Activated CD4-positive, CD25-positive, alpha-beta regulatory T cell (primary cell): ENCODE measurements around the gene ZNF605.
"Not testable (repeated sequence)": the region's sequence is repeated elsewhere in the genome, so short reads cannot be mapped to it uniquely, and the experiment has no call there.

Experiments used
- DNase-seq, 4 experiments: peaks; one replicate each; lab custom pipeline; 2025; lab: John Stamatoyannopoulos, UW

The ZNF605 gene

DNA sequence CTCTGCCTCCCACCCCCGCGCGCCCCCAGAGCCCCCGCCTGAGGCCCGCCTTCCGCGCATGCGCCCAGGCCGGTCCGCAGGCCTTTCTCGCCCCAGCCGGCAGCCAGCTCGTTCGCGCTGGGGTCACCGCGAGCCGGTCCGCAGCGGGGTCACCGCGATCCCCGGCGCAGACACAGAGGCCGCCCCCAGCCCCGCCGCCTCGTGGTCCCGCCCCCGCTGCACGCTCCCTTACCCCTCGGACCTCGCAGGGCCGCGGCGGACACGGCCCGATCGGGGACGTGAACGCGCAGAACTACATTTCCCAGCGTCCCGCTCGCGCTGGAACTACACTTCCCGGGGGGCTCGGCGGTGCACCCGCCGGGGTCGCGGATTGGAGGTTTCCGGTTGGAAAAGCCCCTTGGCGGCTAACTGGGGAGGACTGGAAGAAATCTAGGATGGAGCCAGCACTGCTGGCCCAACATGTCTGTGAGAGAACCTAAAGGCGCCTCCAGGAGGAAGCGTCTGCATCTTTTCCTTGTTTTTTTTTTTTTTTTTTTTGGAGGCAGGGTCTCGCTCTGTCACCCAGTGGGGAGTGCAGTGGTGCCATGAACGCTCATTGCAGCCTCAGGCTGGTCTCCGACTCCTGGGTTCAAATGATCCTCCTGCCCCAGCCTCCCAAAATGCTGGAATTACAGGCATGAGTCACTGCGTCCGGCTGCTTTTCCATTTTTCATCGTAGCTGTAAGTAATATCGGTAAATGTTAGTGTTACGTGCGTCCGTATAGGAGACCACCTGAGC is at the start of gene ZNF605:
Gene ZNF605, minus strand, starts transcription at position 296 of the 778 bp plus-strand sequence. CDS start 10,671 bp downstream, outside the sequence.
- peak; percentile 62 to 71 (median 66) for DNase-seq

DNA sequence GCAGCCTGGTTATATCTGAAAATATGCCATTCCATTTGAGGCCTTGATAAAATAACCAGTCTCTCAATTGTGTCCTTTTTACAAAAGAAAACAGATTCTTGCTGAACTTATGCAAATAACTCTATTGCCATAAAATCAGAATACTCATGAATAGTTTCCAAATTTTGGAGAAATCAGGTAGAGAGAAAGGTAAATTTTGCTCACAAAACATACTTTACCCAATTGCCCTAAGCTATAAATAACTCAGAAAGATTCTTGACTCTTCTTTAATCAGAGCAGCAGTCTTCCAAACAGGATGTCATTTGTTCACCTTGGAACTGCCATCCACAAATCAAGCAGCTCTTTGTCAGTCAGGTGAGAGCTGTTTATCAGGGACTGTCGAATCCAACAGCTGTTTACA is 42.6 kb upstream of the ZNF605 start:
- no peak for DNase-seq

GRCh38 chr12:132986885-132987225 is 30.7 kb upstream of the ZNF605 start:
- no peak for DNase-seq

GRCh38 chr12:132986001-132986884 is 30.1 kb upstream of the ZNF605 start, which contains the start of gene ZNF26:
Gene ZNF26 (plus strand): TSS chr12:132986367. CDS start chr12:132986841, 474 bp downstream.
- peak; percentile 60 to 82 (median 76) for DNase-seq

DNA sequence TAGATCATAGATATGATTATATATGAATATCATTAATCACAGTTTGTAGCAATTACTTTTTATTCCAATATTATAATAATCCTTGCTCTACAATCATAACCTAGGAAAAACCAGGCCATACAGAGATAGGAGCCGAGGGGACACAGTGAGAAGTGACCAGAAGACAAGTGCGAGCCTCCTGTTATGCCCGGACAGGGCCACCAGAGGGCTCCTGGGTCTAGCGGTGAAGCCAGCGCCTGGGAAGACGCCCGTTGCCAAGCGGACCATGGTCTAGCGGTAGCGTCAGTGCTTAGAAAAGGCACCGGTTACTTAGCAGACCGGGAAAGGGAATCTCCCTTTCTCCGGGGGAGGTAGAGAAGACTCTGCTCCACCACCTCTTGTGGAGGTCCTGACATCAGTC is 20.8 kb upstream of the ZNF605 start:
- peak in 2 of 4 experiments; percentile 18 to 21 for DNase-seq

- DNase-seq: no peak
These were observed 16.3 kb upstream of the ZNF605 start for GRCh38 chr12:132972374-132972773.

GRCh38 chr12:132967736-132968135 is 11.6 kb upstream of the ZNF605 start:
- DNase-seq: no peak

GRCh38 chr12:132966676-132967415 is 10.7 kb upstream of the ZNF605 start:
- no peak for DNase-seq

GRCh38 chr12:132965796-132966195 is 9.7 kb upstream of the ZNF605 start:
- no peak for DNase-seq

DNA sequence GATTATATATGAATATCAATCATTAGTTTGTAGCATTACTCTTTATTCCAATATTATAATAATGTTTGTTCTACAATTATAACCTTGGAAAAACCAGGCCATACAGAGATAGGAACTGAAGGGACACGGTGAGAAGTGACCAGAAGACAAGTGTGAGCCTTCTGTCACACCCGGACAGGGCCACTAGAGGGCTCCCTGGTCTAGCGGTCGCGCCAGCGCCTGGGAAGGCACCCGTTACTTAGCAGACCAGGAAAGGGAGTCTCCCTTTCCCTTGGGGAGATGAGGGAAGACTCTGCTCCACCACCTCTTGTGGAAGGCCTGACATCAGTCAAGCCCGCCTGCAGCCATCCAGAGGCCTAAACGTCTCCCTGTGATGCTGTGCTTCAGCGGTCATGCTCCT is 7.8 kb upstream of the ZNF605 start:
- DNase-seq: not testable (repeated sequence)

- not testable (repeated sequence) for DNase-seq
These were observed 5.7 kb upstream of the ZNF605 start for GRCh38 chr12:132961790-132962189.

GRCh38 chr12:132955094-132956010 is 754 bp downstream of the ZNF605 start:
- DNase-seq: no peak

DNA sequence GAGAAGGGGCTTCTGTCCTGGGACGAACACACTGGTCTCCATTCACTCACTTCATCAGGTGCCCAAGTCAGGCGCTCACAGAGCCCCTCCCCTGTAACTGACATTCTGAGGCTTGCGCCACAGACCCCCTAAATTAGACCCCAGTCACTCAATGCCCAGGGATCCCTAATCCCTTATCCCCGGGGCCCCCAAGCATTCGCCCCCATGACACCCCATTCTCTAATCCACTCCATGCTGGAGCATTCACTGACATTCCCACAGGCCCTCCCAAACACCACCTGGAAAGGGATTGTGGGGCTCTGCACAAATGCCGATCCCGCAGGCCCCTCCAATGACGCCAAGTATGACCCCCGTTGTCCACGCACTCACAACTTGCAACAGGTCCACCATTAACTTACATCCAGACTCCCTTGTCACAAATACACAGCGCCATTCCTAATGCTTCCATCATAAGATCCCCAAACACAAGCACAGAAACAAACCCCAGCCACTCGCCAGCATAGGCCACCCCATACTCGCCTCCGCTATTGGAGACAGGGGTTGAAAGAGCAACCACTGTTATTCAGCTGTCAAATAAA is 1.5 kb downstream of the ZNF605 start:
- DNase-seq: no peak

- DNase-seq: no peak
These were observed 2.3 kb downstream of the ZNF605 start for GRCh38 chr12:132953771-132954170.

- DNase-seq: no peak
These were observed 3.0 kb downstream of the ZNF605 start for GRCh38 chr12:132953163-132953425.

DNA sequence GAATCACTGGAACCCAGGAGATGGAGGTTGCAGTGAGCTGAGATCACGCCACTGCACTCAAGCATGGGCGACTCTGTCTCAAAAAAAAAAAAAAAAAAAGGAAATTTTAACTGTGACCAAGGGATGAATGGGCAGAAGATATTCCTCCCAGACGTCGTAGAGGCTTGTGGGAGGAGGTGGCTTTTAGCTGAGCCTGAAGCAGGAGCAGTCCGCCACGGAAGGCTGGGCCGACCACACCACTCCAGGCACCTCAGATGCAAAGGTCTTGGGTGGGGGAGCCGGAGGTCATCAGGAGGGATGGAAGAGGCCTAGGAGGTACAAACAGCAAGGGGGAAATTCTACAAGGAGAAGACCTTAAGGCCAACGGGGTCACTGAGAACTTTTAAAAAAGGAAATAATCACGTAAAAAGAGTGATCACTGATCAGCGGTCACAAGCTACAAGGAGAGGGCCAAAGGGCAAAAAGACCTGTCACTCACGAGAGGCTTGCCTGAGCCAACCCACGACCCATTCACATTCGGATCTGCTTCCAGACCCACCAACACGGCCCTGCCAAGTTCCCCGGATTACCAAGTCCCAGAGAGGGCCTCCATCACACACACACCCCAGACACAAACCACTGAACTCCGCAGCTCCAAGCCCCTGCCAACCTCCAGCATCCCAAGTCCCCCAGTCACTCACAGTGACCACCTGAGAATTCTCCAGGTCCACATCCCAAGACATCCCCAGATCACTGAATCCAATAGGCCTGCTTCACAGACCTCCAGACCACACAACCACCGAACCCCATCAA is 3.5 kb downstream of the ZNF605 start:
- no peak for DNase-seq

DNA sequence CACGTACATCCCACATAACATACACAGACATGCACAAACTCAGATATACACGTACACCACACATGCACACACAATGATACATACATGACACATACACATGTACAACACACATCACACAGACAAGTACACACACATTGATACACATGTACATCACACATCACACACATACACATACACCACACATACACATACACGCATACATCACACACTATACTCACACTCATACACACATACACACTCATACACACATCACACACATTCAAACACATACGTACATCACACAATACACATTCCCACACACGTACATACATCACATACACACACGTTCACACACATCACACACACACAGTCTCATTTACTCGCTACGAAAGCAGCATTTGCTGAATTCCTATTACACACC is 4.5 kb downstream of the ZNF605 start:
- DNase-seq: no peak

DNA sequence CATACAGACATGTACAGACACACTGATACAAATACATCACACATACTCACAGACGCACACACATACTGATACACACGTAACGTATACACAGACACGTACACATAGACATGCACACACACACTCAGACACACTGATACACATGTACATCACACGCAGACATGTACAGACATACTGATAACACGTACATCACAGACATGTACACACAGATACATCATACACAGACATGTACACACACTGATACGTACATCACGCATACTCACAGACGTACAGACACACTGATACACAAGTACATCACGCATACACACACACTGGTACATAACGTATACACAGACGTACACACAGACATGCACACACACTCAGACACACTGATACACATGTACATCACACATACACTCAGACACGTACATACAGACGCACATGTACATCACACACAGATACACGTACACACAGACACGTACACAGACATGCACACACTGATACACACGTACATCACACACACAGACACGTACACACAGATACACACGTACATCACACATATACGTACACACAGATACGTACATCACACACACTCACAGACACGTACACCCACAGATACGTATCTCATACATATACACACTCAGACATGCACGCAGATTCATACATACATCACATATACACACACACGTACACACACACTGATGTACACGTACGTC is 5.1 kb downstream of the ZNF605 start:
- no peak for DNase-seq
